Transverse colon (tissue), 4 donors: ENCODE measurements around the gene ANKIB1. TPM values are rescaled to one million over a fixed set of nuclear protein-coding genes. Genes with fewer than 3 reads are reported as not detected.

Experiments
- DNase-seq: peaks from one replicate; pipeline ENCODE4 v3.0.0-alpha.2; 2019
- H3K27ac ChIP-seq, 4 donors: fragments of 200-600 bp; sonication (generic); 2 replicates each; pipeline ENCODE4 v1.5.1; 2016 to 2018; ENCODE audit warnings: inconsistent platforms in 4 of 4
- H3K27me3 ChIP-seq: fragments of 200-600 bp; sonication (generic); 2 replicates; pipeline ENCODE4 v1.5.1; 2017; ENCODE audit warnings: inconsistent platforms
- H3K36me3 ChIP-seq, 4 donors: fragments of 200-600 bp; sonication (generic); 2 replicates each; pipeline ENCODE4 v1.5.1; 2017 to 2019; ENCODE audit warnings: inconsistent platforms in 4 of 4
- H3K4me1 ChIP-seq, 4 donors: fragments of 200-600 bp; sonication (generic); 2 replicates each; pipeline ENCODE4 v1.5.1; 2017 to 2020; ENCODE audit warnings: inconsistent platforms in 4 of 4
- H3K4me3 ChIP-seq, 4 donors: fragments of 200-600 bp; sonication (generic); 1 replicate in 1 of 4; 2 replicates in 3 of 4; pipeline versions ENCODE4 v1.5.1 to v1.6.1; 2017 to 2019; ENCODE audit warnings: inconsistent platforms in 4 of 4
- H3K9me3 ChIP-seq, 2 donors: fragments of 200-600 bp; sonication (generic); 2 replicates each; pipeline ENCODE4 v1.5.1; 2017 to 2019; ENCODE audit warnings: inconsistent platforms in 2 of 2
- EP300 ChIP-seq: sonication (generic); formaldehyde crosslinking; IDR thresholded peaks from one replicate; pipeline ENCODE4 v1.6.1; 2017; ENCODE audit warnings: antibody characterized with exemption, low read depth
- POLR2A ChIP-seq: fragments of 450-650 bp; IDR thresholded peaks from one replicate; pipeline ENCODE4 v1.6.1; 2016; ENCODE audit warnings: antibody characterized with exemption, mild to moderate bottlenecking, moderate library complexity
- POLR2AphosphoS5 ChIP-seq, 3 donors: sonication (generic); formaldehyde crosslinking; IDR thresholded peaks; one replicate each; pipeline ENCODE4 v1.6.1; 2016; ENCODE audit warnings: antibody characterized with exemption in 3 of 3
- WGBS, 2 donors: methylation state at CpG; one replicate each; pipeline ENCODE4 v1.1.5; 2018; ENCODE audit warnings: low coverage in 1 of 2; 5-methylcytosine and 5-hydroxymethylcytosine counted together
- in situ Hi-C, 4 donors: fragments of 200-750 bp; cut with MboI; loops; one replicate each; pipeline versions ENCODE4 v1.15.0 to v1.15.1; 2017; ENCODE audit warnings: low sequenced_read_pairs in 3 of 4, low pct_ligation_motif_present in 1 of 4, low pct_unique_long_range_greater_than_20kb in 1 of 4
- intact Hi-C: fragments of 100-400 bp; cut with DNase I; formaldehyde crosslinking; loops from one replicate; pipeline ENCODE4 v1.15.1; 2023; ENCODE audit warnings: low total_unique reads
- total RNA-seq, 4 donors: library from RNA; depleted of rRNA; stranded (reverse); fragments of >200 nt; gene quantifications; one replicate each; pipeline ENCODE4 v1.1.0, GENCODE V29; 2016
- TF ChIP-seq, protein P1 (sequence below), 5 experiments: fragments of 200-600 bp in 3 of 5; fragments of 450-650 bp in 2 of 5; sonication (generic) in 3 of 5; IDR thresholded peaks; 1 replicate in 2 of 5; 2 replicates in 3 of 5; pipeline ENCODE4 v1.5.1; 2016 to 2017; ENCODE audit warnings: antibody characterized with exemption in 5 of 5, inconsistent platforms in 3 of 5, mild to moderate bottlenecking in 2 of 5, moderate library complexity in 1 of 5

Gene ANKIB1
- total RNA-seq, 4 donors from 2014 or later: 29.9 to 45.9 (median 38.5) TPM

DNA sequence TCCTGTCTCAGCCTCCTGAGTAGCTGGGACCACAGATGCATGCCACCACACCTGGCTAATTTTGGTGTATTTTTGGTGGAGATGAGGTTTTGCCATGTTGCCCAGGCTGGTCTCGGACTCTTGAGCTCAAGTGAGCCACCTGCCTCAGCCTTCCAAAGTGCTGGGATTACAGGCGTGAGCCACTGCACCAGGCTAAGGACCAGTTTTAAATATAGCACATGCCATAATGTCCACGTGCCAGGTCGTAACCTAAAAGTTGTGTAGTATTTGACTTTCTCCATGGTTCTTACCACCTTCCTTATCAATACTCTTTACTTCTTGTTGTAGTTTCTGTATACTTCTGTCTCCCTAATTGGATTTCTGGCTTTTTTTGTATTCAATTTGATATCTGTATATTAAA lies 13.3 kb downstream of the ANKIB1 start:
- no peak overlapping the region for H3K4me3 ChIP-seq
- H3K27me3 ChIP-seq: no peaks in the 10 kb centered on the region
- H3K36me3 ChIP-seq: no peaks in the 10 kb centered on the region
- no peaks in the 10 kb centered on the region for H3K4me1 ChIP-seq
- no peak overlapping the region for H3K27ac ChIP-seq
- DNase-seq: no peak
- intact Hi-C loops (no loop called here), in situ Hi-C loops (no loop called here)
- 90% methylated on average over 4 of the region's 4 CpGs; no CpG with 5 or more reads in 1 of the 2 donors for WGBS, 2 donors
- no peaks in the 10 kb centered on the region for H3K9me3 ChIP-seq
- TF ChIP-seq POLR2AphosphoS5 (IDR thresholded peaks at IDR 0.05): no peak
- no peak for TF ChIP-seq POLR2A
- no peak for TF ChIP-seq EP300
- TF ChIP-seq, protein P1, sequence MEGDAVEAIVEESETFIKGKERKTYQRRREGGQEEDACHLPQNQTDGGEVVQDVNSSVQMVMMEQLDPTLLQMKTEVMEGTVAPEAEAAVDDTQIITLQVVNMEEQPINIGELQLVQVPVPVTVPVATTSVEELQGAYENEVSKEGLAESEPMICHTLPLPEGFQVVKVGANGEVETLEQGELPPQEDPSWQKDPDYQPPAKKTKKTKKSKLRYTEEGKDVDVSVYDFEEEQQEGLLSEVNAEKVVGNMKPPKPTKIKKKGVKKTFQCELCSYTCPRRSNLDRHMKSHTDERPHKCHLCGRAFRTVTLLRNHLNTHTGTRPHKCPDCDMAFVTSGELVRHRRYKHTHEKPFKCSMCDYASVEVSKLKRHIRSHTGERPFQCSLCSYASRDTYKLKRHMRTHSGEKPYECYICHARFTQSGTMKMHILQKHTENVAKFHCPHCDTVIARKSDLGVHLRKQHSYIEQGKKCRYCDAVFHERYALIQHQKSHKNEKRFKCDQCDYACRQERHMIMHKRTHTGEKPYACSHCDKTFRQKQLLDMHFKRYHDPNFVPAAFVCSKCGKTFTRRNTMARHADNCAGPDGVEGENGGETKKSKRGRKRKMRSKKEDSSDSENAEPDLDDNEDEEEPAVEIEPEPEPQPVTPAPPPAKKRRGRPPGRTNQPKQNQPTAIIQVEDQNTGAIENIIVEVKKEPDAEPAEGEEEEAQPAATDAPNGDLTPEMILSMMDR (IDR thresholded peaks at IDR 0.05): no peak

DNA sequence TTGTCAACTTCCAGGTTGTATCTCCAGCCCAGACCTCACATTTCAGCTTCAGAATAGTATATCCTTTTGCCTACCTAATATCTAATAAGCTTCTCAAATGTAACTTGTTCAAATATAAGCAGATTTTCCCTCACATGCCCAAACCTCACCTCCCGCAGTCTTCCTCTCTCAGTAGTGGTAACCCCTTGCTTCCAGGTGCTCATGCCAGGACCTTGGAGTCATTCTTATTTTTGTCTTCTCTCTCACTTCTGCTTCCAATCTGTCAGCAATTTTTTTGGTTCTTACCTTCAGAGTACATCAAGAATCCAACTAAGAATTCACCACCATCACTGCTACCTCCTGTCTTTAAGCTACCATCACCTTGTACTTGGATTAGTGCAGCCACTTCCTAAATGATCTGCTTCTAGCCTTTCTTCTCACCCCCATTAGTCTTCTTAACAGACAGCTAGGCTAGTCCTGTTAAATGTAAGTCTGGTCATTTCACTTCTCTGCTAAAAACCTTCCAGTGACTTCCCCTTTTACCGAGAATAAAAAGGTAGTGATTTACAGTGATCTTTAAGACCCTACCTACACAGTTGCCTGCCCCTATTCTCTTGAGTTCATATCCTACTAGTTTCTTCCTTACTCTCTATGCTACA lies 14.0 kb downstream of the ANKIB1 start:
- DNase-seq: no peak
- Histone ChIP-seq H3K36me3 (no peaks in the 10 kb centered on the region), H3K27ac (no peak overlapping the region), H3K4me3 (no peak overlapping the region), H3K27me3 (no peaks in the 10 kb centered on the region), H3K4me1 (no peaks in the 10 kb centered on the region), H3K9me3 (no peaks in the 10 kb centered on the region)
- 81 to 92% methylated on average over 2 of the region's 2 CpGs for WGBS, 2 donors
- in situ Hi-C loops: no loop called here
- TF ChIP-seq EP300 (no peak), POLR2AphosphoS5 (IDR thresholded peaks at IDR 0.05) (no peak), POLR2A (no peak)
- TF ChIP-seq, protein P1 (IDR thresholded peaks at IDR 0.05): no peak
- intact Hi-C loops: no loop called here

DNA sequence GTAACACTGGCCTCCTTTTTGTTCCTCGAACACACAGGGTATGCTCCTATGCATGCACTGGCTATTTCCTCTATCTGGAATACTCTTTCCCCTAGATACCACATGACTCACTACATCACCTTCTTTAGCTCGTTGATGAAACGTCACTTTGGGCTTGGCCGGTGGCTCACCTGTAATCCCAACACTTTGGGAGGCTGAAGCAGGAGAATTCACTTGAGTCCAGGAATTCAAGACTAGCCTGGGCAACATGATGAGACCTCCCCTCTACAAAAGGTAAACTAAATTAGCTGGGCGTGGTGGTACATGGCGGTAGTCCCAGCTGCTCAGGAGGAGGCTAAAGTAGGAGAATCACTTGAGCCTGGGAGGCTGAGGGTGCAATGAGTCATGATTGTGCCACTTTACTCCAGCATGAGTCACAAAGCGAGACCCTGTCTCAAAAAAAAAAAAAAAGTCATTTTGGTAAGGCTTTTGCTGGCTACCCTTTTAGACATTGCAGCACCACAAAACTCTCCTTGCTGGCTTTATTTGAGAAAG lies 14.5 kb downstream of the ANKIB1 start:
- H3K27me3 ChIP-seq: no peaks in the 10 kb centered on the region
- in situ Hi-C loops: no loop called here
- H3K4me1 ChIP-seq: no peaks in the 10 kb centered on the region
- TF ChIP-seq, protein P1 (IDR thresholded peaks at IDR 0.05): no peak
- TF ChIP-seq POLR2A: no peak
- no peak for TF ChIP-seq POLR2AphosphoS5 (IDR thresholded peaks at IDR 0.05)
- TF ChIP-seq EP300: no peak
- H3K9me3 ChIP-seq: no peaks in the 10 kb centered on the region
- intact Hi-C loops: no loop called here
- no peak for DNase-seq
- H3K36me3 ChIP-seq: no peaks in the 10 kb centered on the region
- 75 to 87% methylated on average over 6 to 7 of the region's 7 CpGs for WGBS, 2 donors
- no peak overlapping the region for H3K27ac ChIP-seq
- no peak overlapping the region for H3K4me3 ChIP-seq

DNA sequence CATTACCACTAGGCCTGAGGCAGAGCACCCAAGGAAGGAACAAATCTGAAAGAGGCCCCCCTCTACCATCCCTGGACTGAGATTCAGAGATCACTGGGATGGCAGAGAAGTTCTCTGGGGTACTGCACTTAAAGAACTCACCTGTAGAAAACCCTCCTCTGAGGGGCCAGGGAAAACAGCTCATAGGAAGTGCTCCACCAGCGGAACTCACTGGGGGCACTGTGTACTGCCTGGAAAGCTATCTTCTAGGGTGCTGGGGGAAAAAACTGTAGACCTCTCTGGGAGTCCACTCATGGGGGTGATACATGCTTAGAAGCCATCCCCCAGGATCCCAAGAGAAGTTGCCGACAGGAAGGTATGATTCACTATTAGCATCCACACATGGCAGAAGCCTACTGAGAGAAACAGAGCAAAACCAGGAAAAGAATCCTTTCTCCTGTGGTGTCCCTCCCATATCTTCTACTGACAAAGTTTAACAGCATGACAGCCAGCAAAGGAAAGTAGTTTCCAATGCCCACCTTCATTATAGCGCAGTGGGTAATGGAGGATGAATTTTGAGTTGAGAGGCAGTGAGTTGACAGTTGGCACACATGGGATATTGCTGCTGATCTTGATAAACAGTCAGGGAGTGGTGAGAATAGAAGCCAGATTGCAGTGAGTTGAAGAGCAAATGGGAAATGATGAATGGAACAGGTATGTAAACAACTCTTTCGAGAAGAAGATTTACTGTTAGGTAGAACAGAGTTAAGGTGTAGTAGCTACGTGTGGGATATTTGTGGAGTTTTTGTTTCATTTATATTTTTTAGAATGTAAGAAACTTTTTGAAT lies 20.9 kb downstream of the ANKIB1 start:
- Histone ChIP-seq H3K27me3 (no peaks in the 10 kb centered on the region), H3K4me3 (no peak overlapping the region), H3K4me1 (no peaks in the 10 kb centered on the region), H3K9me3 (no peaks in the 10 kb centered on the region), H3K27ac (no peak overlapping the region), H3K36me3 (no peaks in the 10 kb centered on the region)
- WGBS, 2 donors: 91 to 93% methylated on average over 4 to 5 of the region's 5 CpGs
- intact Hi-C loops (no loop called here), in situ Hi-C loops (no loop called here)
- TF ChIP-seq POLR2A (no peak), EP300 (no peak), POLR2AphosphoS5 (IDR thresholded peaks at IDR 0.05) (no peak)
- TF ChIP-seq, protein P1 (IDR thresholded peaks at IDR 0.05): no peak
- no peak for DNase-seq
